GM19023 (cell line): Measurements from ENCODE around the gene DDX53.

Source experiments
- ATAC-seq: cut with Tn5 transposase; IDR thresholded peaks from one replicate; pipeline ENCODE4 v1.9.1; 2021; ENCODE audit warnings: mild to moderate bottlenecking, moderate library complexity; ENCODE audit not compliant: unreplicated experiment

The DDX53 gene

DNA sequence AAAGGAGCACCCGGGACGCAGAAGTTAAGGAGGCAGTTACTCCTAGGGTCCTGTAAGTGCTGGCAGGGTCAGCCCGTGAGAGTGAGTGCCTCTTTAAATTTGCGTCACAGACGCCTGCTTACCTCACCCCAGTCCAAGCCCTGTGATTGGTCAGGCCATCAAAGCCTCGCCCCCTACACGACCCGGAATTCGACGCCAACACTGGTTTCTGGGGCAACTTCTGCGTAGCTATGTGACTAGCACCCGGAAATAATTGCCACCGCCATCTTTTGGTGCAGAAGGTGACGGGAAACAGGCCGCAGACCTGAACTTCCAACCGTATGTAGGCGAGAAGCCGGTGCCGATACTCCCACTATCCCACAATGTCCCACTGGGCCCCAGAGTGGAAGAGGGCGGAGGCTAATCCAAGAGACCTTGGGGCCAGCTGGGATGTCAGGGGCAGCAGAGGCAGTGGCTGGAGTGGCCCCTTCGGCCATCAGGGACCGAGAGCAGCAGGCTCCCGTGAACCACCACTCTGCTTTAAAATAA is at the start of gene DDX53:
TSS of gene DDX53 (plus strand) at position 265 of the 528 bp plus-strand sequence. CDS start at position 363, 98 bp downstream.
- no peak for ATAC-seq

DNA sequence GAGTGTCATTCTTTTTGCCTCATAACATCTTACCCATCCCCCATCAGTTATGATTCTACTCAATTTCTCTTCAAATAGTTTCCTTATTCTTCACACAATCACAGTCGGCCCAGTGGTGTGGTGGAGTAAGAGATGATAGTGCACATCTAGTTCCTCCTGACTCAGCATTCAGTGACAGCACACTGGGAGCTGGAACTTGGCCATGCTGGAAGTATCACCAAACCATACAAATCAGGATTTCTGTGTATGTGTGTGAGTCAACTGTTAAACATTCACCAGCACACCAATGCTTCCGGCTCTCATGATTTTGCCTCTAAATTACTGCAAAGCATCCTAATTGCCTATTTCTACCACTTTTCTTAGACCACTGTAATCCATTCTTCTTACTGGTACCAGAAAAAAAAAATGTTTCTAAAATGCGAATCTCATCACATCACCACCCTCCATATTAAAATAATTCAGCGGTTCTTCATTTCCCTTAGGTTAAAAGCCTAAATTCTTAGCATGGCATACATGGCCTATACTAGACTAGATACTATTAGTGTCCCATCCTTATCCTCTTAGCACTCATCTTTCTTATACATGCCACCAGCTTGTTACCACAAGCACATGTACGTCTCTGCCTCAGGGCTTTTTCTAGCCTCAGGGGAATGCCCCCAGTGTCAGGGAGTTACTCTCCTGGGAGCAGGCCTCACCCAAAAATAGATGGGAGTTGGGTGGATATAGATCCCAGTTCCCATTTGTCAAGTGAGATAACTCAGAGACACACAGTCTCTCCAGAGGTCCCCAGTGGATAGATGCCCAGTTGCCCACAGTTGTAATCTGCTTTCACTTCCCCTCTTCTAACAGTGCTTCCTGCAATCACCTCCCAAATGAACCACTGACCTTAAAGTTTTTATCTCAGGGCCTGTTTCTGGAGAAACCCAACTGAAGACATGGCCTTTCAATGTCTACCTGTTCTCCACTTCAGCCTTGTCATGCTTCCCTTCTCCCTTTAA is 49.2 kb upstream of the DDX53 start:
- ATAC-seq: no peak

DNA sequence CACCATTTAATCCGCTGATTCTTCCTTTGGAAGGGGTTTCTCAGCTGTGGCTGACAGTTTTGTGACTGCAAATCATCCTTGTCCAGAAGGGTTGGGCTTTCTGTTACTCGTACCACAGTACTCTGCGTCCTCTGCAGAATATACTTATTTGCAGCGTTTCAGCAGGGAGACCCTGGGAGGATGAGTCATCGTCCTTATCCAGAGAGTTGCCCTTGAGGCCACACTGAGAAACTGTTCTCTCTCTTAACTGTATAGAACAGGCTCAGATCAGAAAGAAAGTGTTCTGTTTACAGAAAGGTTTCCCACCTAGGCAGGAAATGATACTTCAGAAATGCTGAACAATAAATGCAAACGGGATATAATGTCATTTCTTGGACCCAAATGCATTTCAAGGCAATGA is 47.8 kb upstream of the DDX53 start:
- no peak for ATAC-seq

- ATAC-seq: no peak
These were observed 41.5 kb upstream of the DDX53 start for GRCh38 chrX:22958250-22958649.

GRCh38 chrX:22959204-22959920 is 40.4 kb upstream of the DDX53 start:
- no peak for ATAC-seq

GRCh38 chrX:22963196-22963595 is 36.6 kb upstream of the DDX53 start:
- no peak for ATAC-seq

- ATAC-seq: no peak
These were observed 31.3 kb upstream of the DDX53 start for GRCh38 chrX:22968494-22968893.

GRCh38 chrX:22969411-22969810 is 30.3 kb upstream of the DDX53 start:
- ATAC-seq: no peak

DNA sequence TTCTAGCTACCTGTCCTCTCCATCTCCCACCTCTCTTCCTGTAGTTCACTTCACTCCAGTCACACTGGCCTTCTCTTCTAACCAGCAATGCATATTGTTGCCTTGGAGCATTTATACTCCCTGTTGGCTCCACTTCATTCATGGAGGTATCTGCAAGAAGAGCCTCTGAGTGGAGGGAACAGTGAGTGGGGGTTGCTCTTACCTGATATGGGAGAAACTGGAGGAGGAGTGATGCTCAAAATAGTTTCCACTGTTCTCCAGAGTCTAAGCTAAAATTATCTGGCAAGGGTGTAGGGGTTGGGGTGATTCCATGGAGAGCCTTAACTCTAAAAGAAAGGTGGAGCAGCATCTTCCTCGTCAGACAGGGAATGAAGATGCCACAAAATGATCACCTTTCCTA is 28.9 kb upstream of the DDX53 start:
- ATAC-seq: no peak

DNA sequence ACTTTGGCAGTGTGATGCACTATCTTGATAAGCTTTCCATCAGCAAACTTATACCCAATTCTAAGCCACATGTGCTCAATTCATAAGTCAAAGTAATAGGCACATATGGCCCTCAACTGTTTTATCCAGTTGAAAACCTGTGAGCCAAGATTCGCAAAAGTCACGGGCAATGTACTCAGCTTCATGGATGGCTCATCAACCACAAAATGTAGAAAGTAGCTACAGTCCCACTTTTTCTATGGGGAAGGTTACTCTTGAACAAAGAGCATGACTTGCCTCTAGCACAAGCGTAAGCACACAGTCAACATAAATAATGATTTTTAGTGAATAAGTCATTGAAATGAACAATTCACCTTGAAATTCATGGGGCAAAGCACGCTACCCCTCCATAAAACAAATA is 25.1 kb upstream of the DDX53 start:
- ATAC-seq: no peak

DNA sequence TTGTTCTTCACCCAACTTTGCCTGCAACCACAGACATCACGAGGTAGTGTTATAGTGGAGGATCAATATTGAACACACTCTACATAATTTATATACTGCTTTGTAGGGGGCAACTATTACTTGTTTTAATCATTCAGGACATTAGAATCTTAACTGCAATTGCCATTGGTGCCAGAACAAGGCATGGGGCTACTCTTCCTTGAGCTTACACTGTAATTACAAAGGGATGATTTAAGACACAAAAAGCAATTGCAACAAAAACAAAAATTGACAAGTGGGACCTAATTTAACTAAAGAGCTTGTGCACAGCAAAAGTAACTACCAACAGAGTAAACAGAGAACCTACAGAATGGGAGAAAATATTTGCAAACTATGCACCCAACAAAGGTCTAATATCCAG is 24.0 kb upstream of the DDX53 start:
- ATAC-seq: no peak

GRCh38 chrX:22985958-22986357 is 13.8 kb upstream of the DDX53 start:
- ATAC-seq: no peak

DNA sequence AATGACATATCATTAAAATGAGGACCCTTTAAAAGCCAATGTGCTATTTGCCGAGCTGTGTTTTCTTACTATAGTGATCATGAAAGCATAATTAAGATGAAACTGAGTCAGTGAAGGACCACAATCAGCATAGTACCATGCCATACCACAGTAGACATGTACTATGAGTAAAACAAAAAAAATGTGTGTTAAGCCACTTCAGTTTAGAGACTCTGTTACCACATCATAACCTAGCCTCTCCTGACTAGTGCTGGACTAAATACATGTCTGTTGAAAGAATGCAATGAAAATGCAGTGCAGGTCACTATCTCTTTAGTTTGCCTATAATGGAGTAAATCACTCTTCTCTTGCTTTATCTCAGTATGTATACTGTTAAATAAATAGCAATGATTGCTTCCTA is 12.3 kb upstream of the DDX53 start:
- no peak for ATAC-seq

DNA sequence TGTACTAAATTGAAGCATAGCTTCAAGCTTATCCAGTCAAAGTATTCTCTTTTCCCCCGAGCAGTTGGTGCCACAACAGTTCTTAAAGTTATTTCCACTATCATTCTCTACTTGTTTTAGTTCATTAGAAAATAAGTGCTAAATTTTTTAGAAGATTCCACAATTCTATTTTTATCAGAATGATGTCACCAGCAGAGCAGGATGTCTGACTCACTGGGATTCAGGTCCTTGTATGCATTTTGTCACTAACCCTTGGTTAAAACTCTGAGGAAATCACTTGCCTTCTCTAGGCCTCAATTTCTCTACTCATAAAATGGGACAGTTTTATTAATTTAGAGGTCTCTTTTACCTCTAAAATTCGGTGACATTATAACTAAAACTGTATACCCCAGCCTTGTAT is 3.4 kb downstream of the DDX53 start:
- ATAC-seq: no peak

DNA sequence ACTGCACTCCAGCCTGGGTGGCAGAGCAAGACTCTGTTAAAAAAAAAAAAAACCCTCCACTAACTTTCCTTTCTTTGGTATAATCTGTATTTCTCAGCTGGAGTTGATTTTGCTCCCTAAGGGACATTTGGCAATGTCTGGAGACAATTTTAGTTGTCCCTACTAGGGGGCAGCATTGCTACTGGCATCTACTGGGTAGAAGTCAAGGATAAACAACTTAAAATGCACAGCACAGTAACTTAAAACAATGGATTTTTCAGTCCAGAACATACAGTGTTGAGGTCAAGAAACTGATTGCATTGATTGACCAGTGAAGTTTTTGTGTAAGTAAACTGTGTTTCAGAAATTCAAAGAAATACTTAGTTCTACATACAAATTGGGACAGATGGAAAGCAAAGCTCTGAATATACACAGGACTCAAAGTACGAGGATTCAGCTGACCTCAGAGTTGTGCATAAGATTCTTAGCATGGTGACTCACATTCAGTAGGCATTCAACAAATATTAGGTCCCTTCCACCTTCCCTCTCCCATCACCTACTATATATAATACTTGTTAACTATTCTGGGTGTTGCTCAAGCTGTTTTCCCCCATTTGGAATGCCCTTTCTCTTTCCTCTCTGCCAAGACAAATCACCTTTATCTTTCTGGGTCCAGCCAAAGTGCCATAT is 8.8 kb downstream of the DDX53 start:
- no peak for ATAC-seq

DNA sequence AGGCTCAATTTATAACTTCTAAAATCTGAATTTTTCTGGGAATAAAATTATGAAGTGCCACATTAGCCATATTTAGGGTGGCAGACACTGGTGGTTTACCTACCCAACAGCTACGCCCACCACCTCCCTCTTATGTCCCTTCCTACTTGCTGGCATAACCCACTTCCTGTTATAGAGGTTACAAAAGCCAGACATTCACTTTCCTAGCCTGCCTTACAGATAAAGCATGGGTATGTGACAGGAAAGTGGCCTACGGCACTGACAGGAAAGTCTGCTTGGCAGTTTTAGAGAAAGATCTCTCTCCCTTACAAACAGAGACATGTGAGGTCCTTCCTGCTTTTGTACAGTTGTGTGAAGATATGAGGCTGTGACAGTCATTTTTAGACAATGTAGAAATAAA is 12.4 kb downstream of the DDX53 start:
- no peak for ATAC-seq

DNA sequence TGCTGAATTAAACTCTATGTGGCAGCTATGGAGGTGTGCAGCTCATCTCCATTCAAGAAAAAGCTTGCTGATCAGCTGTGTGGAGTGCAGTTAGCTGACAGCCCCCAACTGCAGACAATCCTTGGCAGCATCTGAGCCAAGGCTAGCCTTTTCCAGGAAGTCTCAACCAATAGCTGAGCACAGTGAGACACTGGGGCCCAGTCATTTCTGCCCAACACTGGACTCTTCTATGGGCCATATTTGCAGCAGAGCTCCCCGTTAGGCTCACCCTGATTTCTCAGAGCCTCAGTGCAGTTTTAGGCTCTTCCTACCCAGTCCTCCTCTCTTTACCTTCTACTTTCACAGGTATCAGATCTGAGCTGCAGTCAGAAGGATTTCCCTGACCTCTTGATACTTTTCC is 12.9 kb downstream of the DDX53 start:
- ATAC-seq: no peak

DNA sequence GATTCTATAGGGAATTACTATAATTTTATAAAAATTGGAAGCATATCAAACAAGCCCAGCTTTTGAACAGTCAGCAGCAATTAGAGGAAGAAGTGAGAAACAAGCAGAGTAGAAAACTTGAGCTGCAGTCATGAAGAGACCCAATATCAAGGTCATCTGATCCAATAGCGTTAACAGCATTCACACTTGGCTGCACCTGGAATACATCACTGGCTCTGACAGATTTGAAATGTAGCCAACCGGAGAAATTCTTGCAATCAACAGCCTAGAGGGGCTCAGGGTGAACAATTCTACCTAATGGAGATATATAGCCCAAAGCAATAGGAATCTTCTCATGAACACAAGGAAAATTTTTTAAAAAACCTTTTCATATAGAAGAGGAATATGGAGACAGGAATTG is 13.6 kb downstream of the DDX53 start:
- ATAC-seq: no peak

GRCh38 chrX:23031600-23031999 is 31.8 kb downstream of the DDX53 start:
- ATAC-seq: no peak

DNA sequence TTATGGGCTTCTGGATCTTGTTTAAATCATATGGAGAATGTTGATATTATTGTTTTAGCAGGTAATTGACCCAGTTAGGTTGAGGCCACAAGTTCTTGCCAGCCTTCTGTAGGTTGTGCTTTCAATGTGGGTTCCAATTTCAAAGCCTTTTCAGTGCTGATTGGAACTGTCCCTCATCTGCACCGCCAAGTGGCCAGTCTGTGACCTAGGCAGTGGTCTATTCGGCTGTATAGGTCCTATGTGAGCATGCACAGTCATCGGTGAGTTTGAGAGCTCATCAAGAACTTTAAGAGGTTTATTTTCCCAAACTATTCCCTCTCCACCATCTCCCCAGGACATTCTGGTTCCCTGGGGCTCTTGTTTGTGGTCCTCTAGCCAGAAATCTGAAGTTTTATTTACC is 35.7 kb downstream of the DDX53 start:
- ATAC-seq: no peak

DNA sequence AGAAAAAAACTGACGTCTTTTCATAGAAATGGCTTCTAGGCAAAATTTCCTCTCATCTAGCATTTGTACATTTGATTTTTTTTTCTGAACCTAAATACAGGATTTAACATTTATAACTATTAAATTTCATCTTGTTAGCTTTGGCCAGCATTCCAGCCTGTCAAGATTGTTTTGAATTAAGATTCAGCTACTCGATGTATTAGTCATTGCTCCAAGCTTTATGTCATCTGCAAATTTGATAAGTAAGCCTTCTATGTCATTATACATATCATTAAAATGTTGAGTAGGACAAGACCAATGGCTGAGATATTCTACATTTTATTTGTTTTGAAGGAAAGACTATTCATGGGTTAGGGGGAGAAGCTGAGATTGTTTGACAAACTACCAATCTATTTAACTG is 46.7 kb downstream of the DDX53 start:
- no peak for ATAC-seq
